HG03060 (cell line): ENCODE results near the gene USP36.
"Not testable (repeated sequence)": the region's sequence is repeated elsewhere in the genome, so short reads cannot be mapped to it uniquely, and the experiment has no call there.

ENCODE experiments used
- ATAC-seq: cut with Tn5 transposase; IDR thresholded peaks from one replicate; pipeline ENCODE4 v1.9.1; 2021; ENCODE audit warnings: low read depth, moderate number of reproducible peaks; ENCODE audit not compliant: unreplicated experiment

USP36 gene

GRCh38 chr17:78777881-78778280, 62.7 kb downstream of the USP36 start:
- ATAC-seq = no peak

- ATAC-seq = no peak
Measured at GRCh38 chr17:78774956-78775571, 65.5 kb downstream of the USP36 start.

GRCh38 chr17:78774453-78774852, 66.2 kb downstream of the USP36 start:
- no peak for ATAC-seq

GRCh38 chr17:78771758-78772382, 68.7 kb downstream of the USP36 start:
- no peak for ATAC-seq

- ATAC-seq = no peak
Measured at GRCh38 chr17:78769196-78769773, 71.3 kb downstream of the USP36 start.

- ATAC-seq = no peak
Measured at GRCh38 chr17:78767806-78768205, 72.8 kb downstream of the USP36 start.

- no peak for ATAC-seq
Measured at GRCh38 chr17:78766743-78767294, 73.8 kb downstream of the USP36 start.

GRCh38 chr17:78766225-78766624, 74.4 kb downstream of the USP36 start:
- ATAC-seq = no peak

GRCh38 chr17:78765821-78766220, 74.8 kb downstream of the USP36 start:
- no peak for ATAC-seq

GRCh38 chr17:78764871-78765270, 75.7 kb downstream of the USP36 start:
- no peak for ATAC-seq

GRCh38 chr17:78763561-78763960, 77.1 kb downstream of the USP36 start:
- no peak for ATAC-seq

- ATAC-seq = no peak
Measured at GRCh38 chr17:78761789-78762406, 78.7 kb downstream of the USP36 start.

- ATAC-seq = no peak
Measured at GRCh38 chr17:78759969-78760352, 80.7 kb downstream of the USP36 start.

GRCh38 chr17:78759203-78759968, 81.2 kb downstream of the USP36 start:
- ATAC-seq = no peak

- ATAC-seq = no peak
Measured at GRCh38 chr17:78753316-78754250, 87.0 kb downstream of the USP36 start.

- ATAC-seq = no peak
Measured at GRCh38 chr17:78751447-78752161, 89.0 kb downstream of the USP36 start.

GRCh38 chr17:78751000-78751399, 89.6 kb downstream of the USP36 start:
- not testable (repeated sequence) for ATAC-seq

- no peak for ATAC-seq
Measured at GRCh38 chr17:78748730-78749317, 91.8 kb downstream of the USP36 start.
